Neuronal stem cell (in vitro differentiated cells): ENCODE results near the gene PRKN.

Experiments used
- DNase-seq: peaks from one replicate; pipeline ENCODE4 v3.0.0-alpha.2; 2013; ENCODE audit warnings: low spot score
- H2AFZ ChIP-seq: one replicate; pipeline ENCODE4 v1.6.1; 2013; ENCODE audit warnings: mild to moderate bottlenecking, low read length, inconsistent platforms
- H2AK5ac ChIP-seq: 2 replicates; pipeline ENCODE4 v1.6.1; 2013; ENCODE audit warnings: low read depth, mild to moderate bottlenecking, inconsistent platforms, low read length, moderate library complexity, mixed read lengths
- H2BK120ac ChIP-seq: 2 replicates; pipeline ENCODE4 v1.6.1; 2013; ENCODE audit warnings: low read depth, mild to moderate bottlenecking, inconsistent platforms, low read length, moderate library complexity, mixed read lengths
- H2BK12ac ChIP-seq: one replicate; pipeline ENCODE4 v1.6.1; 2013; ENCODE audit warnings: low read length, inconsistent platforms
- H2BK15ac ChIP-seq: 2 replicates; pipeline ENCODE4 v1.6.1; 2013; ENCODE audit warnings: mild to moderate bottlenecking, low read length, inconsistent platforms, mixed read lengths
- H2BK5ac ChIP-seq: one replicate; pipeline ENCODE4 v1.6.1; 2013; ENCODE audit warnings: inconsistent platforms, mild to moderate bottlenecking, low read length, moderate library complexity
- H3K14ac ChIP-seq: one replicate; pipeline ENCODE4 v1.6.1; 2013; ENCODE audit warnings: low read length, inconsistent platforms
- H3K18ac ChIP-seq: 2 replicates; pipeline ENCODE4 v1.6.1; 2013; ENCODE audit warnings: low read length, inconsistent platforms
- H3K23ac ChIP-seq: 2 replicates; pipeline ENCODE4 v1.6.1; 2013; ENCODE audit warnings: low read depth, mild to moderate bottlenecking, mixed read lengths, low read length, inconsistent platforms; ENCODE audit not compliant: poor library complexity
- H3K27ac ChIP-seq: replicated peaks from 3 replicates; pipeline ENCODE4 v1.5.1; 2013; ENCODE audit warnings: low read length, inconsistent platforms
- H3K27me3 ChIP-seq, 3 experiments: 2 replicates each; pipeline ENCODE4 v1.6.1; 2013; ENCODE audit warnings: low read length in 3 of 3, mild to moderate bottlenecking in 2 of 3, inconsistent platforms in 1 of 3, low read depth in 1 of 3, mixed read lengths in 1 of 3, moderate library complexity in 1 of 3; ENCODE audit not compliant: control insufficient read depth in 3 of 3, insufficient read depth in 3 of 3
- H3K36me3 ChIP-seq, 2 donors: replicated peaks in 1 of 2; 2 replicates each; pipeline ENCODE4 v1.6.1; 2013; ENCODE audit warnings: low read length in 2 of 2; ENCODE audit not compliant: control insufficient read depth in 2 of 2, insufficient read depth in 2 of 2
- H3K4ac ChIP-seq: 2 replicates; pipeline ENCODE4 v1.6.1; 2013; ENCODE audit warnings: inconsistent platforms, mild to moderate bottlenecking, low read length, moderate library complexity
- H3K4me1 ChIP-seq, 2 donors: 1 replicate in 1 of 2; 2 replicates in 1 of 2; pipeline ENCODE4 v1.6.1; 2013; ENCODE audit warnings: low read length in 2 of 2, low read depth in 1 of 2; ENCODE audit not compliant: control insufficient read depth in 2 of 2, insufficient read depth in 1 of 2
- H3K4me2 ChIP-seq: one replicate; pipeline ENCODE4 v1.6.1; 2013; ENCODE audit warnings: mild to moderate bottlenecking, low read length, inconsistent platforms; ENCODE audit not compliant: insufficient read depth, poor library complexity, severe bottlenecking
- H3K4me3 ChIP-seq, 2 donors: 2 replicates each; pipeline ENCODE4 v1.5.1; 2013; ENCODE audit warnings: low read length in 2 of 2, mild to moderate bottlenecking in 2 of 2, inconsistent platforms in 1 of 2, moderate library complexity in 1 of 2
- H3K79me1 ChIP-seq: one replicate; pipeline ENCODE4 v1.6.1; 2013; ENCODE audit warnings: low read depth, mild to moderate bottlenecking, inconsistent platforms, low read length, moderate library complexity
- H3K9ac ChIP-seq: one replicate; pipeline ENCODE4 v1.6.1; 2013; ENCODE audit warnings: mild to moderate bottlenecking, low read depth, low read length, inconsistent platforms; ENCODE audit not compliant: poor library complexity
- H3K9me3 ChIP-seq, 2 donors: replicated peaks in 1 of 2; 2 replicates each; pipeline versions ENCODE3 to v1.6.1; 2013; ENCODE audit warnings: low read length in 2 of 2, mild to moderate bottlenecking in 2 of 2, inconsistent platforms in 1 of 2, low read depth in 1 of 2, mixed read lengths in 1 of 2, moderate library complexity in 1 of 2; ENCODE audit not compliant: control insufficient read depth in 2 of 2, insufficient read depth in 1 of 2
- H4K8ac ChIP-seq: one replicate; pipeline ENCODE4 v1.6.1; 2013; ENCODE audit warnings: low read depth, mild to moderate bottlenecking, inconsistent platforms, low read length, moderate library complexity
- H4K91ac ChIP-seq: one replicate; pipeline ENCODE4 v1.6.1; 2013; ENCODE audit warnings: low read length, low read depth, mild to moderate bottlenecking, inconsistent platforms; ENCODE audit not compliant: poor library complexity
- WGBS, 2 donors: extraction: QIAGEN DNeasy Blood & Tissue Kit; methylation state at CpG; one replicate each; pipeline ENCODE4 v1.1.7; 2013; ENCODE audit warnings: missing lambda C conversion rate in 2 of 2, mixed read lengths in 1 of 2; ENCODE audit not compliant: insufficient read length in 2 of 2, insufficient replicate concordance in 1 of 2; ENCODE audit errors: extremely low coverage in 2 of 2; 5-methylcytosine and 5-hydroxymethylcytosine counted together

The PRKN gene

GRCh38 chr6:161437851-161438250 lies 1289.7 kb downstream of the PRKN start:
- Histone ChIP-seq H3K27ac (no peak overlapping the region), H4K8ac (no peak overlapping the region), H3K9me3 (no peaks in the 10 kb centered on the region), H3K14ac (no peak overlapping the region), H2BK120ac (no peak overlapping the region), H3K4me3 (no peak overlapping the region), H3K23ac (no peak overlapping the region), H3K79me1 (no peaks in the 10 kb centered on the region), H3K4me1 (peaks cover 11 to 19% of the 10 kb centered on the region in 2 donors), H3K9ac (no peak overlapping the region), H3K18ac (no peak overlapping the region), H3K27me3 (no peaks in the 10 kb centered on the region), H2BK5ac (no peak overlapping the region), H3K4ac (no peak overlapping the region), H2BK15ac (no peak overlapping the region), H2AFZ (no peak overlapping the region), H2AK5ac (no peak overlapping the region), H2BK12ac (no peak overlapping the region), H3K36me3 (no peaks in the 10 kb centered on the region), H3K4me2 (no peak overlapping the region), H4K91ac (no peak overlapping the region)
- WGBS, 2 donors, result no CpG with 5 or more reads among the region's 3 CpGs
- DNase-seq, result no peak

- H4K8ac ChIP-seq, result no peak overlapping the region
- H3K4ac ChIP-seq, result no peak overlapping the region
- no peak overlapping the region for H3K27ac ChIP-seq
- no peak overlapping the region for H2BK5ac ChIP-seq
- no peaks in the 10 kb centered on the region for H3K36me3 ChIP-seq
- H3K18ac ChIP-seq, result peak overlapping the region; percentile 32
- no peak overlapping the region for H2AFZ ChIP-seq
- H3K4me1 ChIP-seq, result peaks cover 8 to 16% of the 10 kb centered on the region in 2 donors
- H3K4me3 ChIP-seq, result no peak overlapping the region
- H4K91ac ChIP-seq, result no peak overlapping the region
- no peak overlapping the region for H3K9ac ChIP-seq
- H3K79me1 ChIP-seq, result no peaks in the 10 kb centered on the region
- no peak overlapping the region for H2BK12ac ChIP-seq
- no peaks in the 10 kb centered on the region for H3K9me3 ChIP-seq
- H2AK5ac ChIP-seq, result no peak overlapping the region
- no peak overlapping the region for H2BK15ac ChIP-seq
- no peaks in the 10 kb centered on the region for H3K27me3 ChIP-seq
- DNase-seq, result no peak
- H2BK120ac ChIP-seq, result no peak overlapping the region
- H3K4me2 ChIP-seq, result no peak overlapping the region
- no peak overlapping the region for H3K14ac ChIP-seq
- WGBS, 2 donors, result no CpG with 5 or more reads among the region's 7 CpGs
- H3K23ac ChIP-seq, result no peak overlapping the region
Measured at GRCh38 chr6:161436106-161436876, 1291.3 kb downstream of the PRKN start.

- no peak overlapping the region for H3K18ac ChIP-seq
- H3K9ac ChIP-seq, result no peak overlapping the region
- no peak overlapping the region for H3K4me2 ChIP-seq
- H3K27ac ChIP-seq, result no peak overlapping the region
- H3K9me3 ChIP-seq, result no peaks in the 10 kb centered on the region
- no peak overlapping the region for H4K8ac ChIP-seq
- H3K36me3 ChIP-seq, result no peaks in the 10 kb centered on the region
- no peak overlapping the region for H3K23ac ChIP-seq
- H2BK120ac ChIP-seq, result no peak overlapping the region
- no peak overlapping the region for H2AK5ac ChIP-seq
- no peak overlapping the region for H3K4ac ChIP-seq
- no peaks in the 10 kb centered on the region for H3K79me1 ChIP-seq
- no peak overlapping the region for H2BK15ac ChIP-seq
- no peak overlapping the region for H3K4me3 ChIP-seq
- peaks cover 8 to 16% of the 10 kb centered on the region in 2 donors for H3K4me1 ChIP-seq
- no peak overlapping the region for H2AFZ ChIP-seq
- no peak overlapping the region for H2BK5ac ChIP-seq
- no peak overlapping the region for H4K91ac ChIP-seq
- H3K27me3 ChIP-seq, result no peaks in the 10 kb centered on the region
- no CpG with 5 or more reads among the region's 1 CpG for WGBS, 2 donors
- no peak overlapping the region for H2BK12ac ChIP-seq
- no peak overlapping the region for H3K14ac ChIP-seq
- no peak for DNase-seq
Measured at GRCh38 chr6:161435748-161436070, 1291.9 kb downstream of the PRKN start.

GRCh38 chr6:161434921-161435747 lies 1292.4 kb downstream of the PRKN start:
- Histone ChIP-seq H3K9ac (no peak overlapping the region), H3K18ac (no peak overlapping the region), H3K36me3 (no peaks in the 10 kb centered on the region), H2BK12ac (no peak overlapping the region), H3K27ac (peak overlapping the region; percentile 76), H3K4me1 (peaks cover 8 to 16% of the 10 kb centered on the region in 2 donors), H2AK5ac (no peak overlapping the region), H3K27me3 (no peaks in the 10 kb centered on the region), H3K14ac (no peak overlapping the region), H2BK120ac (no peak overlapping the region), H3K9me3 (no peaks in the 10 kb centered on the region), H3K4me2 (no peak overlapping the region), H2BK5ac (no peak overlapping the region), H4K8ac (no peak overlapping the region), H3K4me3 (no peak overlapping the region), H3K4ac (no peak overlapping the region), H2AFZ (peak overlapping the region; percentile 75), H2BK15ac (no peak overlapping the region), H3K79me1 (no peaks in the 10 kb centered on the region), H3K23ac (no peak overlapping the region), H4K91ac (no peak overlapping the region)
- no CpG with 5 or more reads among the region's 9 CpGs for WGBS, 2 donors
- DNase-seq, result no peak
